Kidney epithelial cell (primary cell): ENCODE measurements around the gene STRIT1. TPM values are rescaled to one million over a fixed set of nuclear protein-coding genes. Genes with fewer than 3 reads are reported as not detected.

Source experiments
- DNase-seq: peaks from one replicate; pipeline ENCODE4 v3.0.0-alpha.2; 2010; ENCODE audit warnings: low read depth
- H3K27me3 ChIP-seq: 2 replicates; pipeline ENCODE4 v1.6.0; 2011; ENCODE audit warnings: low read length; ENCODE audit not compliant: control insufficient read depth, insufficient read depth
- H3K36me3 ChIP-seq: 2 replicates; pipeline ENCODE4 v1.5.1; 2011; ENCODE audit warnings: low read length; ENCODE audit not compliant: control insufficient read depth, insufficient read depth
- H3K4me3 ChIP-seq: 2 replicates; pipeline ENCODE4 v1.5.1; 2011; ENCODE audit warnings: low read depth, mild to moderate bottlenecking, control low read depth, low read length
- CTCF ChIP-seq: IDR thresholded peaks from 2 replicates; pipeline ENCODE4 v1.5.1; 2011; ENCODE audit warnings: mild to moderate bottlenecking, moderate library complexity, low read length, control low read depth, inconsistent platforms; ENCODE audit not compliant: insufficient read depth, poor library complexity, severe bottlenecking
- total RNA-seq: library from RNA; depleted of rRNA; stranded (reverse); fragments of >200 nt; gene quantifications from 2 replicates; pipeline ENCODE4 v1.2.3, GENCODE V29; 2015

The STRIT1 gene
- total RNA-seq, 1 donor from 2014 or later: not detected

- TF ChIP-seq CTCF: no peak
- no peak for DNase-seq
- Histone ChIP-seq H3K27me3 (no peaks in the 10 kb centered on the region), H3K36me3 (no peaks in the 10 kb centered on the region), H3K4me3 (no peak overlapping the region)
Observed at GRCh38 chr3:155320934-155321333, 27.5 kb upstream of the STRIT1 start.

- no peak for TF ChIP-seq CTCF
- no peak overlapping the region for H3K4me3 ChIP-seq
Observed at GRCh38 chr3:155318740-155319139, 25.3 kb upstream of the STRIT1 start.

GRCh38 chr3:155317211-155317610 lies 23.7 kb upstream of the STRIT1 start:
- TF ChIP-seq CTCF: no peak
- Histone ChIP-seq H3K27me3 (no peaks in the 10 kb centered on the region), H3K36me3 (no peaks in the 10 kb centered on the region), H3K4me3 (no peak overlapping the region)
- DNase-seq: no peak

More at GRCh38 chr3:155318740-155319139, 25.3 kb upstream of the STRIT1 start:
- no peaks in the 10 kb centered on the region for H3K36me3 ChIP-seq
- no peak for DNase-seq
- no peaks in the 10 kb centered on the region for H3K27me3 ChIP-seq

- DNase-seq: no peak
- TF ChIP-seq CTCF: no peak
- H3K4me3 ChIP-seq: no peak overlapping the region
- no peaks in the 10 kb centered on the region for H3K36me3 ChIP-seq
- no peaks in the 10 kb centered on the region for H3K27me3 ChIP-seq
Observed at GRCh38 chr3:155316426-155316825, 22.9 kb upstream of the STRIT1 start.

GRCh38 chr3:155313916-155314315 lies 20.4 kb upstream of the STRIT1 start:
- TF ChIP-seq CTCF: no peak
- no peaks in the 10 kb centered on the region for H3K27me3 ChIP-seq
- H3K36me3 ChIP-seq: no peaks in the 10 kb centered on the region
- no peak for DNase-seq
- no peak overlapping the region for H3K4me3 ChIP-seq

GRCh38 chr3:155313300-155313699 lies 19.8 kb upstream of the STRIT1 start:
- Histone ChIP-seq H3K4me3 (no peak overlapping the region), H3K36me3 (no peaks in the 10 kb centered on the region), H3K27me3 (no peaks in the 10 kb centered on the region)
- DNase-seq: no peak
- TF ChIP-seq CTCF: no peak
